Uterus (tissue), 4 donors: ENCODE measurements around the gene STAT1. TPM values are rescaled to one million over a fixed set of nuclear protein-coding genes. Genes with fewer than 3 reads are reported as not detected.
A peak's percentile ranks its signal among the peaks of the same experiment; 100 is the strongest.

ENCODE experiments used
- DNase-seq, 2 donors: peaks; one replicate each; pipeline ENCODE4 v3.0.0-alpha.2; 2019 to 2020
- H3K27ac ChIP-seq, 2 donors: fragments of 200-600 bp; sonication (generic); 1 replicate in 1 of 2; 2 replicates in 1 of 2; pipeline ENCODE4 v1.5.1; 2016 to 2018
- H3K27me3 ChIP-seq, 2 donors: fragments of 200-600 bp; sonication (generic); one replicate each; pipeline ENCODE4 v1.5.1; 2018 to 2019; ENCODE audit warnings: control low read depth in 1 of 2
- H3K36me3 ChIP-seq, 2 donors: fragments of 200-600 bp; sonication (generic); one replicate each; pipeline ENCODE4 v1.5.1; 2019; ENCODE audit warnings: control low read depth in 1 of 2
- H3K4me1 ChIP-seq, 2 donors: fragments of 200-600 bp; sonication (generic); one replicate each; pipeline ENCODE4 v1.5.1; 2018 to 2019; ENCODE audit warnings: control low read depth in 1 of 2
- H3K4me3 ChIP-seq, 2 donors: fragments of 200-600 bp; sonication (generic); 1 replicate in 1 of 2; 2 replicates in 1 of 2; pipeline ENCODE4 v1.5.1; 2018 to 2019; ENCODE audit warnings: mild to moderate bottlenecking in 1 of 2
- H3K9me3 ChIP-seq, 2 donors: fragments of 200-600 bp; sonication (generic); one replicate each; pipeline ENCODE4 v1.5.1; 2019; ENCODE audit warnings: control low read depth in 1 of 2
- POLR2A ChIP-seq, 2 donors: fragments of 450-650 bp; IDR thresholded peaks; one replicate each; pipeline ENCODE4 v1.6.1; 2016; ENCODE audit warnings: antibody characterized with exemption in 2 of 2, mild to moderate bottlenecking in 1 of 2, moderate library complexity in 1 of 2
- intact Hi-C: fragments of 100-400 bp; cut with DNase I; formaldehyde crosslinking; loops from one replicate; pipeline ENCODE4 v1.15.1; 2023; ENCODE audit warnings: low total_unique reads
- total RNA-seq, 4 donors: library from RNA; depleted of rRNA in 3 of 4; stranded (reverse); fragments of >200 nt in 3 of 4; gene quantifications; one replicate each; pipeline versions ENCODE4 v1.1.0 to v1.2.4, GENCODE V29; 2014 to 2023
- TF ChIP-seq, protein P1 (sequence below), 4 experiments: fragments of 200-600 bp in 2 of 4; fragments of 450-650 bp in 2 of 4; sonication (generic) in 2 of 4; IDR thresholded peaks; one replicate each; pipeline ENCODE4 v1.5.1; 2016 to 2019; ENCODE audit warnings: antibody characterized with exemption in 4 of 4, mild to moderate bottlenecking in 2 of 4, moderate library complexity in 1 of 4
- donor health status: DM: yes; HTN: yes; CAD: no.

The STAT1 gene
- total RNA-seq, result 10 to 100 TPM; 20.7 to 83.0 (median 56.1) TPM

DNA sequence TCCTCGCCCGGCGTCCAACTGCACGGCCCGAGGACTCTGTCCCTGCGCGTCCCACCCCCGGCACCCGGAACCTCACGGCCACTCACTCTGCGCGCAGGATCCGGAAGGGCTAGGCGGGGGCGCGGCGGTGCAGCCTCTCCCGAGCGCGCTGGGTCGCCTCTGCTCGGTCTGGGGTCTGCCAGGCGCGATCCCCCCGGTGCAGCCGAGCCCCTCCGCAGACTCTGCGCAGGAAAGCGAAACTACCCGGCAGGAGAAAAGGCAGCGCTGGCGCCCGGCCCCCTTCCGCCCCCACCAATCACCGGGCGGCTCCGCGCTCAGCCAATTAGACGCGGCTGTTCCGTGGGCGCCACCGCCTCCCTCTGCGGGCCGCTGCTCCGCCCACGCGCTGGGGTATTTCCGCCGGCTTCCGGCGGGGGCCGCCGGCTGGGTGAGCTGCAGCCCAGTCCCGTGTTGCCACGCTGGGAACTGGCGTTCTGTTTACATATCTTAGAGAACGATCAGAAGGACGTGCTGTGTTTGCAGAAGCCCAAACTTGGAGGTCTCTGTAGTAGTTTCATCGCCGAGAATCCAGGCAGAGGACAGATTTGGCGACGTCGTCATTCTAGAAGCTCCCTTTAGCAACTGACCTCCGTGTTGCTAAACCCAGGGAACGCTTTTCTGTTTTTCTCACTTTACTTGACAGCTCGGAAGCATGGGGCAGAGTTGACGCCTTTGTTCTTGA, at the start of gene STAT1:
STAT1 (minus strand) TSS at position 240 of the 721 bp plus-strand sequence. CDS start 4,168 bp downstream, outside the sequence.
- intact Hi-C loops, result no loop called here

DNA sequence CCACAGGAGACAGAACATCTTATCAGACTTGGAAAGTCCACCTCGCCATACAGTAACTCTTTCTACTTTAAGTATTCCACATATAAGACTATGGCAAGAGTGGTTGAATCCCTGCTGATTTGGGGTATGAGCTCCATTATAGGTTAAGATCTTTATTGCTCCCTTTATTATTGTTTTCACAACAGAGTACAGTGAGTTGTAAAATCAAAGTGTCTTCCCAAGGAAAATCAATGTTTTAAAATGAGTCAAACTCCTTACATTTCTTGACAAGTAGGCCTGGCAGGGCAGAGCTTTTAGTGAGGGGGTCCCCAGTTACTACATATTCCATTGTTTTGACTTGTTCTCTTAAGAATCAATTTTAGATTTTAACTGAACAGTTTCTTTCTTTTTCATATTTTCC, 49.6 kb upstream of the STAT1 start:
- DNase-seq, result no peak
- Histone ChIP-seq H3K4me1 (no peaks in the 10 kb centered on the region), H3K36me3 (no peaks in the 10 kb centered on the region), H3K4me3 (no peak overlapping the region), H3K9me3 (no peaks in the 10 kb centered on the region), H3K27me3 (no peaks in the 10 kb centered on the region), H3K27ac (no peak overlapping the region)
- intact Hi-C loops, result no loop called here
- TF ChIP-seq POLR2A (IDR thresholded peaks at IDR 0.05), result no peak
- TF ChIP-seq, protein P1, sequence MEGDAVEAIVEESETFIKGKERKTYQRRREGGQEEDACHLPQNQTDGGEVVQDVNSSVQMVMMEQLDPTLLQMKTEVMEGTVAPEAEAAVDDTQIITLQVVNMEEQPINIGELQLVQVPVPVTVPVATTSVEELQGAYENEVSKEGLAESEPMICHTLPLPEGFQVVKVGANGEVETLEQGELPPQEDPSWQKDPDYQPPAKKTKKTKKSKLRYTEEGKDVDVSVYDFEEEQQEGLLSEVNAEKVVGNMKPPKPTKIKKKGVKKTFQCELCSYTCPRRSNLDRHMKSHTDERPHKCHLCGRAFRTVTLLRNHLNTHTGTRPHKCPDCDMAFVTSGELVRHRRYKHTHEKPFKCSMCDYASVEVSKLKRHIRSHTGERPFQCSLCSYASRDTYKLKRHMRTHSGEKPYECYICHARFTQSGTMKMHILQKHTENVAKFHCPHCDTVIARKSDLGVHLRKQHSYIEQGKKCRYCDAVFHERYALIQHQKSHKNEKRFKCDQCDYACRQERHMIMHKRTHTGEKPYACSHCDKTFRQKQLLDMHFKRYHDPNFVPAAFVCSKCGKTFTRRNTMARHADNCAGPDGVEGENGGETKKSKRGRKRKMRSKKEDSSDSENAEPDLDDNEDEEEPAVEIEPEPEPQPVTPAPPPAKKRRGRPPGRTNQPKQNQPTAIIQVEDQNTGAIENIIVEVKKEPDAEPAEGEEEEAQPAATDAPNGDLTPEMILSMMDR (IDR thresholded peaks at IDR 0.05), result no peak

More for the DNA sequence above, at the start of gene STAT1:
- TF ChIP-seq POLR2A (IDR thresholded peaks at IDR 0.05), result peak; percentile 76 to 88
- TF ChIP-seq, protein P1 (IDR thresholded peaks at IDR 0.05), result peak in 2 of 4 experiments; percentile 4 to 49
- Histone ChIP-seq H3K27me3 (no peaks in the 10 kb centered on the region), H3K36me3 (no peaks in the 10 kb centered on the region), H3K27ac (peak within 1 kb of the TSS; percentile 85 to 90), H3K4me1 (peaks cover 0 to 3% of the 10 kb centered on the region in 2 donors), H3K9me3 (no peaks in the 10 kb centered on the region), H3K4me3 (peak within 1 kb of the TSS; percentile 70 to 92)
- peak; percentile 88 to 96 for DNase-seq

DNA sequence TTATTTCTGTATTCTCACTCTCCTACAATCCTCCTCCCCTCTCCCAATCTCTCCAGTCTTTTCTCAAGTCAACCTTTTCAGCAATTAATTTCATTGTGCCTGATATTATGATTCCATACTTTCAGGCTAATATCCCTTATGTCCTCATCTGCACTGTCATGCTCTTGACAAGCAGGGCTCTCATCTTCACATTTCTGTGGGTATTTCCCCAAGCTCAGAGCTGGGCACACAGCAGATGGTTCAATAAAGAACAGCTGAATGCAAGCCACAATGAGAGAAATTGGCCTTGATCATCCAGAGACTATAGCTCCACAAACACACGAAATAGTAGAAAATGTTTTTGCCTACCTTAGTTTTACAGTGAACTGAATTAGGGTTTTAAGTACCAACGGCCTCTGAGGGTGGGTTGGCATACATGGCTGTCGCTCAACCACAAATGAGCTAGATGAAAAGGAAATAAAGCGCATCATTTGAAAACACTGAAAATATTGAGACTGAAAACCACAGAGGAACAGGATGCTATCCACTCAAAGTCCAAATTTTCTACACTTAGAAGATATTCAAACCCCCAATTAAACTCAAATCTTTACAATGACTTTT, 47.5 kb upstream of the STAT1 start:
- Histone ChIP-seq H3K27ac (no peak overlapping the region), H3K27me3 (no peaks in the 10 kb centered on the region), H3K4me1 (no peaks in the 10 kb centered on the region), H3K4me3 (no peak overlapping the region), H3K36me3 (no peaks in the 10 kb centered on the region), H3K9me3 (no peaks in the 10 kb centered on the region)
- DNase-seq, result no peak
- intact Hi-C loops, result no loop called here
- TF ChIP-seq, protein P1 (IDR thresholded peaks at IDR 0.05), result no peak
- TF ChIP-seq POLR2A (IDR thresholded peaks at IDR 0.05), result no peak

DNA sequence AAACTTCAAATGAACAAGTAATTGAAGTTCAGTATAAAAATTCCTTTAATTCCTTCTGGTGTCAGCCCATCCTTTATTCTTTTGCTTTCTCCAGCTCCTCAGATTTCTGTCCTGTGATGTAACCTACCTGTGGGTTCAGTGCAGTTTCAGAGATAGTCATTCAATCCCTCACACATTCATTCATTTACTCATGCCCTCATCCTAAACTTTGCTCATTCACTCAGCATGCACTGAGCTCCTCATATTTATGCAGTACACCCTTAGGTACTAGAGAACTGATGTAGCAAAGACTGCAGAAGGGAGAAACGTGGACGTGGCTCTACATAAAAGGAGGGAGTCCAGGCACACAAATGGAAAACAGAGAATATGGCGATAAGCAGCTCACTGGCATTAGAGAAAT, 45.3 kb upstream of the STAT1 start:
- Histone ChIP-seq H3K27me3 (no peaks in the 10 kb centered on the region), H3K27ac (no peak overlapping the region), H3K4me1 (no peaks in the 10 kb centered on the region), H3K4me3 (no peak overlapping the region), H3K9me3 (no peaks in the 10 kb centered on the region), H3K36me3 (no peaks in the 10 kb centered on the region)
- intact Hi-C loops, result no loop called here
- DNase-seq, result no peak
- TF ChIP-seq POLR2A (IDR thresholded peaks at IDR 0.05), result no peak
- TF ChIP-seq, protein P1 (IDR thresholded peaks at IDR 0.05), result no peak

DNA sequence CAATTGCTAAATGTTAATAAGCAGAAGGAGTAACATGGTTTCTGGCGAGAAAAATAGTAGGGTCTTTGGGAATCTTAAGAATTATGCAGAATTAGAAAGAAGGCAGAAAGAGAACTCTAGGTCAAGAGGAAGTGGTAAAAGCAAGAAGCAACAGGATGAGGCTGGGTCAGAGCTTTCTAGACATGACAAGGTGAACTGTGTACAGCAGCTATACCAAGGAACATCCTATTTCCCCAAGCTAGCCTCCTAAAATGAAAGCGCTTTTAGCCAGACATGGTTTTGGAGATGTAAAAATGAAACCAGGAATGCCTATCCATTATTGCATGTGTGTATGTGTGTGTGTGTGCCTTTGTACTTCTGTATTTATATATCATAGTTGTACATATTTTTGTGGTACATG, 42.3 kb upstream of the STAT1 start:
- Histone ChIP-seq H3K36me3 (no peaks in the 10 kb centered on the region), H3K4me1 (no peaks in the 10 kb centered on the region), H3K9me3 (no peaks in the 10 kb centered on the region), H3K27ac (no peak overlapping the region), H3K27me3 (no peaks in the 10 kb centered on the region), H3K4me3 (no peak overlapping the region)
- intact Hi-C loops, result no loop called here
- TF ChIP-seq, protein P1 (IDR thresholded peaks at IDR 0.05), result no peak
- TF ChIP-seq POLR2A (IDR thresholded peaks at IDR 0.05), result no peak
- no peak for DNase-seq
